Loucy (cell line): Measurements from ENCODE around the gene DLL1.

Experiments used
- H2AFZ ChIP-seq: fragments of 200-600 bp; sonication (generic); 2 replicates; pipeline ENCODE4 v1.6.0; 2016; ENCODE audit warnings: antibody characterized with exemption, mild to moderate bottlenecking, low read length, moderate library complexity
- H3F3A ChIP-seq: fragments of 200-600 bp; 2 replicates; pipeline ENCODE4 v1.6.0; 2016; ENCODE audit warnings: antibody characterized with exemption, low read depth, mild to moderate bottlenecking
- H3K27me3 ChIP-seq: fragments of 200-600 bp; sonication (generic); 2 replicates; pipeline ENCODE4 v1.6.1; 2014; ENCODE audit warnings: low read length, mild to moderate bottlenecking; ENCODE audit not compliant: insufficient read depth, poor library complexity, severe bottlenecking
- H3K36me3 ChIP-seq: fragments of 200-600 bp; sonication (generic); 2 replicates; pipeline ENCODE4 v1.6.1; 2016; ENCODE audit warnings: low read length; ENCODE audit not compliant: insufficient read depth
- H3K4me1 ChIP-seq: fragments of 200-600 bp; sonication (generic); 2 replicates; pipeline ENCODE4 v1.5.1; 2014; ENCODE audit warnings: low read length, mild to moderate bottlenecking; ENCODE audit not compliant: insufficient read depth, poor library complexity, severe bottlenecking
- H3K4me2 ChIP-seq: fragments of 200-600 bp; sonication (generic); 2 replicates; pipeline ENCODE4 v1.6.0; 2014; ENCODE audit warnings: antibody characterized with exemption, low read length, low read depth, mild to moderate bottlenecking; ENCODE audit not compliant: poor library complexity, severe bottlenecking
- H3K4me3 ChIP-seq: fragments of 200-600 bp; sonication (generic); 2 replicates; pipeline ENCODE4 v1.5.1; 2014; ENCODE audit warnings: low read length, mild to moderate bottlenecking, mixed read lengths; ENCODE audit not compliant: poor library complexity, severe bottlenecking
- H3K79me2 ChIP-seq: fragments of 200-600 bp; sonication (generic); 2 replicates; pipeline ENCODE4 v1.6.1; 2014; ENCODE audit warnings: low read length; ENCODE audit not compliant: insufficient read depth
- H3K9ac ChIP-seq: fragments of 200-600 bp; sonication (generic); 2 replicates; pipeline ENCODE4 v1.6.0; 2014; ENCODE audit warnings: mild to moderate bottlenecking, low read depth, low read length, moderate library complexity; ENCODE audit not compliant: poor library complexity, severe bottlenecking
- H3K9me2 ChIP-seq: fragments of 200-600 bp; sonication (generic); replicated peaks from 2 replicates; pipeline ENCODE4 v1.6.1; 2016; ENCODE audit warnings: low read depth, low read length, mixed read lengths
- H3K9me3 ChIP-seq: fragments of 200-600 bp; sonication (generic); 2 replicates; pipeline ENCODE4 v1.6.1; 2014; ENCODE audit warnings: mild to moderate bottlenecking, antibody characterized with exemption, low read length, low read depth; ENCODE audit not compliant: insufficient read depth
- H4K20me1 ChIP-seq: fragments of 200-600 bp; sonication (generic); 2 replicates; pipeline ENCODE4 v1.6.0; 2014; ENCODE audit warnings: antibody characterized with exemption, low read length, mild to moderate bottlenecking; ENCODE audit not compliant: insufficient read depth, poor library complexity, severe bottlenecking
- EZH2phosphoT487 ChIP-seq: fragments of 200-600 bp; IDR thresholded peaks from 2 replicates; pipeline ENCODE4 v1.6.1; 2018; ENCODE audit warnings: antibody characterized with exemption, mild to moderate bottlenecking, moderate library complexity, borderline replicate concordance
- TF ChIP-seq, protein P1 (sequence below): fragments of 200-600 bp; sonication (generic); conservative IDR thresholded peaks from 2 replicates; pipeline ENCODE4 v1.5.1; 2014; ENCODE audit warnings: mild to moderate bottlenecking, antibody characterized with exemption, low read length

The DLL1 gene

GRCh38 chr6:170270984-170271593 is 19.8 kb downstream of the DLL1 start:
- no peaks in the 10 kb centered on the region for H3F3A ChIP-seq
- peak overlapping the region; percentile 80 for H3K4me2 ChIP-seq
- H4K20me1 ChIP-seq = no peaks in the 10 kb centered on the region
- H3K27me3 ChIP-seq = no peaks in the 10 kb centered on the region
- no peaks in the 10 kb centered on the region for H3K79me2 ChIP-seq
- H3K4me3 ChIP-seq = peak overlapping the region; percentile 74
- peak overlapping the region; percentile 74 for H3K9ac ChIP-seq
- no peaks in the 10 kb centered on the region for H3K36me3 ChIP-seq
- TF ChIP-seq EZH2phosphoT487 = no peak
- TF ChIP-seq, protein P1, sequence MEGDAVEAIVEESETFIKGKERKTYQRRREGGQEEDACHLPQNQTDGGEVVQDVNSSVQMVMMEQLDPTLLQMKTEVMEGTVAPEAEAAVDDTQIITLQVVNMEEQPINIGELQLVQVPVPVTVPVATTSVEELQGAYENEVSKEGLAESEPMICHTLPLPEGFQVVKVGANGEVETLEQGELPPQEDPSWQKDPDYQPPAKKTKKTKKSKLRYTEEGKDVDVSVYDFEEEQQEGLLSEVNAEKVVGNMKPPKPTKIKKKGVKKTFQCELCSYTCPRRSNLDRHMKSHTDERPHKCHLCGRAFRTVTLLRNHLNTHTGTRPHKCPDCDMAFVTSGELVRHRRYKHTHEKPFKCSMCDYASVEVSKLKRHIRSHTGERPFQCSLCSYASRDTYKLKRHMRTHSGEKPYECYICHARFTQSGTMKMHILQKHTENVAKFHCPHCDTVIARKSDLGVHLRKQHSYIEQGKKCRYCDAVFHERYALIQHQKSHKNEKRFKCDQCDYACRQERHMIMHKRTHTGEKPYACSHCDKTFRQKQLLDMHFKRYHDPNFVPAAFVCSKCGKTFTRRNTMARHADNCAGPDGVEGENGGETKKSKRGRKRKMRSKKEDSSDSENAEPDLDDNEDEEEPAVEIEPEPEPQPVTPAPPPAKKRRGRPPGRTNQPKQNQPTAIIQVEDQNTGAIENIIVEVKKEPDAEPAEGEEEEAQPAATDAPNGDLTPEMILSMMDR = no peak
- H3K9me2 ChIP-seq = no peaks in the 10 kb centered on the region
- H3K9me3 ChIP-seq = no peaks in the 10 kb centered on the region
- H2AFZ ChIP-seq = peak overlapping the region; percentile 81
- H3K4me1 ChIP-seq = peaks cover 17% of the 10 kb centered on the region

- Histone ChIP-seq H3K4me2 (no peak overlapping the region), H3K9ac (no peak overlapping the region), H3K4me3 (no peak overlapping the region), H3K9me3 (no peaks in the 10 kb centered on the region), H3K4me1 (peaks cover 17% of the 10 kb centered on the region), H3K36me3 (no peaks in the 10 kb centered on the region), H3K79me2 (no peaks in the 10 kb centered on the region), H3K9me2 (no peaks in the 10 kb centered on the region), H3K27me3 (no peaks in the 10 kb centered on the region), H2AFZ (no peak overlapping the region), H4K20me1 (no peaks in the 10 kb centered on the region), H3F3A (no peaks in the 10 kb centered on the region)
- TF ChIP-seq, protein P1 = no peak
- no peak for TF ChIP-seq EZH2phosphoT487
These were observed 20.9 kb downstream of the DLL1 start for GRCh38 chr6:170269846-170270541.

DNA sequence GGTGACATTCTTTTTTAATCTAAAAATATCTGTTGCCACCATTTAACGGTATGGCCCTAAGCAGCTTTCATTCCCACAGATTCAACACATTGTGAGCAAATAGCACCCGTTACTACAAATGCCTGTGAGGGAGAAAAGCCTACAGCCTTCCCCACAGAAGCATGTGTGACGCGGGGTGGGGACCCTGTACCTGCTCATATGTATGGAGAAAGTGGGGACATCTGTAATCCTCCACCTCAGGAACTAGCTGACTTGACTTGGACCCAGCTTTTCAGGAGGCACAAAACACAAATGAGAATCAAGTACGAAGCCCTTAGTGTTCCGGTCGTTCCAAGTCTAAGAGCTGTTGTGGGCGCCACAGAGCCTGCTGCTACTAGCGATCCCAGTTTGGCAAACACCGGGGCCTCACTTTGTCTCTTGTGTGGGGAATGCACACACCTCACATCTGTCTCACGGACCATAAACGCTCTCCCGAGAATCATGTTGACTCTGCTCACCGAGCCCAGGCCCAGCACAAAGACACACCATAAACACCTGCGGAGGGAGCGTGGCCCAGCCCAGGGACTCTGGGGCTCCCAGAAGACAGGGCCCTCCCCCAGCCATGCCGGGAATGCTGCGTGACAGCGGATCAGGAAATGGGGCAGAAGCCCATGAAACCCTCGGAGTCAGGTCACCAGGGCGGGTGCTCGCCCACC is 21.6 kb downstream of the DLL1 start:
- Histone ChIP-seq H3K36me3 (no peaks in the 10 kb centered on the region), H3K4me3 (no peak overlapping the region), H3K9me3 (no peaks in the 10 kb centered on the region), H3F3A (no peaks in the 10 kb centered on the region), H3K9ac (no peak overlapping the region), H4K20me1 (no peaks in the 10 kb centered on the region), H3K27me3 (no peaks in the 10 kb centered on the region), H3K4me2 (no peak overlapping the region), H3K9me2 (no peaks in the 10 kb centered on the region), H3K4me1 (peaks cover 17% of the 10 kb centered on the region), H3K79me2 (no peaks in the 10 kb centered on the region), H2AFZ (no peak overlapping the region)
- TF ChIP-seq, protein P1 = no peak
- no peak for TF ChIP-seq EZH2phosphoT487
